ENCODE measurements around the gene VSIG10.
"Not testable (repeated sequence)": the region's sequence is repeated elsewhere in the genome, so short reads cannot be mapped to it uniquely, and the experiment has no call there.

The VSIG10 gene, protein sequence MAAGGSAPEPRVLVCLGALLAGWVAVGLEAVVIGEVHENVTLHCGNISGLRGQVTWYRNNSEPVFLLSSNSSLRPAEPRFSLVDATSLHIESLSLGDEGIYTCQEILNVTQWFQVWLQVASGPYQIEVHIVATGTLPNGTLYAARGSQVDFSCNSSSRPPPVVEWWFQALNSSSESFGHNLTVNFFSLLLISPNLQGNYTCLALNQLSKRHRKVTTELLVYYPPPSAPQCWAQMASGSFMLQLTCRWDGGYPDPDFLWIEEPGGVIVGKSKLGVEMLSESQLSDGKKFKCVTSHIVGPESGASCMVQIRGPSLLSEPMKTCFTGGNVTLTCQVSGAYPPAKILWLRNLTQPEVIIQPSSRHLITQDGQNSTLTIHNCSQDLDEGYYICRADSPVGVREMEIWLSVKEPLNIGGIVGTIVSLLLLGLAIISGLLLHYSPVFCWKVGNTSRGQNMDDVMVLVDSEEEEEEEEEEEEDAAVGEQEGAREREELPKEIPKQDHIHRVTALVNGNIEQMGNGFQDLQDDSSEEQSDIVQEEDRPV

DNA sequence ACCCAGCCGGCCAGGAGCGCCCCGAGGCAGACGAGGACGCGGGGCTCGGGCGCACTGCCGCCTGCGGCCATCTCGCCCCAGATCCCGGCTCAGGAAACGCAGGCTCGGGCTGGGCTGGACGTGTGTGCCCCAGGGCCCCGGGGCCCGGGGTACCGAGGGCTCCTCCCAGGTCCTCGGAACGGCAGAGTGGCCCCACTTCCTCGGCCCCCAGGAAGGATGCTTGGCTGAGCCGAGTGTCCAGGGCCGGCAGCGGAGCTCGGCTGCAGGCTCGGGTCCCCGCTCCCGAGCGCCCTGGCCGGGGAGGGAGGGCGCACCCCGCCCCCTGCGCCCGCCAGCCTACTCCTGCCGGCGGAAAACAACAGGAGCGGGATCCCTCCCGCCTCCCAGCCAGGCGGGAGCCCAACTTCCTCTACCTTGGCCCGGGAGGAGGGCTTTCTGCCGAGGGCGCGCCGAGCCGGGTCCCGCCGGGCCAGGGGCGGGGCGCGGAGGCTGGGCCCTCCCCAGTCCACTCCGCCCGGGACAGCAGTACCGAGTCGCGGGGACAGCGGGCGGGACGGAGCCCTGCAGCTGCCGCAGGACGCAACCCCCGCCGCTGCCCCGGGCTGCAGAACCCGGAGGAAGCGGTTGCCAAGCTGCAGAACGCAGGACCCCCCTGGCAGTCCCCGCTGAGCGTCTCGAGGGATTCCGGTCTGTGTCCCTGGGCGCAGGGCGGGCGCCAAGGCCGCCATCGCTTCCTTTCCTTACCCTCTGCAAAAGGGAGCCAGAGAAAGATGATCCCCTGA, at the start of gene VSIG10:
Gene VSIG10 (minus strand): TSS at position 411 of the 782 bp plus-strand sequence. CDS start 340 bp downstream, at position 71.
- no peak for DNase-seq (ENCODE audit: low read depth)

DNA sequence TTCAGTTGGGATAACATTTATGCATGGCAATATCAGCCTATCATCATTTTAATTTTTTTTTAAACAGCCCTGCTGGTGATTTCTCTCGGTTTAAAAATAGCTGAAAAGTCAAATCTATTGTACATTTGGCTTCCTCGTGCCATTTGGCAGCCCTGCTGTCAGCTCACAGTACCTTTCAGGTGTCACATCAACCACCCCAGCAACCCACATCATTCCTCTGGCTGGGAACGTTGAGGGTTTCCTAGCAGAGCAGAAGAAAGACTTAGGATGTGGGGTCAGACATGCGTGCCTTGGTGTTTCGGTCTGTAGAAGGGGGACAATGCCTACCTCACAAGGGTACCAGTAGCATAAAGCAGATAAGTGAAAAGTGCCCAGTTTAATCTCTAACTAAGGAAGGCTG, 47.9 kb upstream of the VSIG10 start:
- no peak for DNase-seq (ENCODE audit: low read depth)

DNA sequence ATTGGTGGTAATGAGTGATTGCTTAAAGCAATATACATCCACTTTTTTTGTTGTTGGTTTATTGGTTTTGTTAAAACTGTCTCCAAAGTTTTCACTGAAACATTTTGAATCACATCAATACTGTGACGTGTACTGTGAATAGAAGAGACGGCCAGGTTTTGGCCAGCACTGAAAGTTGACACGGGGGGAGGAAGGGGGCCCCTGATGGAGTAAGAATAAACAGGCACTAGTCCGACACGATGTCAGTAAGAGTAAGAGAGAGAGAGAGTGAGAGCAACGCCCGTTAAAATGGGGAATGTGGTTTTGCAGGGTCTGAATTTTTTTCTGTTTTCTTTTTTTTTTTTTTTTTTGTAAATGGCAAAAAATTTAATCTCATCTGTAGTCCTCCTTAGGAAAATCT, 46.8 kb upstream of the VSIG10 start:
- no peak for DNase-seq (ENCODE audit: low read depth)

DNA sequence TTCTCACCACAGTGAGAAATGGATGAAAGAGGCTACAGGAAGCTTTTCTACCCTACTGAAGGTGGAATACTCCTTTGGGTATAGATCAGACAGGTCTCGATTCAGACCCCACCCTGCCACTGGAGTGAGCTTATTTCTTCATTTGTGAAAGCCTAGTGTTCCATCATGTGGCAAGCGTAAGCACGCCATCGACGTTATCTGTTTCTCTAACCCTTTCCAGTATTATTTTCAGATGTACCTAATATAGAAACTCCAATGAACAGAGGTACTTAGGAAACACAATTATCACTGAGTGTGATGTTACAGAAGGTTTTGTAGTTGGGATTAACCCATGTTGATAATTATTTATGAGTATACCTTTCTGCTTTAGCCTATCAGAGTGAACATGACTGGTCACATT, 44.5 kb upstream of the VSIG10 start:
- DNase-seq (ENCODE audit: low read depth): no peak

DNA sequence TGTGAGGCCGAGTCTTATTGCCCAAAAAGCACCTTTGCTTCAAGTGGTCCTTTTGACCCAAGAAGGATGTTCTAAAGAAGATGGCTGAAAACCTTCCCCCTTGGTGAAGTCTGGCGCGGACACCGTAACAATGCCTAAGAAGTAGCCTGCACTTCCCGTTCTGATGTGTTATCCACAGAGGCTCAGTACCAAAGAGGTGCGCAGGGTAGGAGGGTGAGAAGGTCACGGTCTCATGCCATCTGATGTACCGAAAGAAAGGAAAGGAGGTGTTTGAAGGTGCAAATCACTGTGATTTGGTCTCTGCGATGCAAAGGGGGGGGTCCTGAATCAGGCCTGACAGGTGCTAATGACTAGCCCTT, 42.0 kb upstream of the VSIG10 start:
- no peak for DNase-seq (ENCODE audit: low read depth)

DNA sequence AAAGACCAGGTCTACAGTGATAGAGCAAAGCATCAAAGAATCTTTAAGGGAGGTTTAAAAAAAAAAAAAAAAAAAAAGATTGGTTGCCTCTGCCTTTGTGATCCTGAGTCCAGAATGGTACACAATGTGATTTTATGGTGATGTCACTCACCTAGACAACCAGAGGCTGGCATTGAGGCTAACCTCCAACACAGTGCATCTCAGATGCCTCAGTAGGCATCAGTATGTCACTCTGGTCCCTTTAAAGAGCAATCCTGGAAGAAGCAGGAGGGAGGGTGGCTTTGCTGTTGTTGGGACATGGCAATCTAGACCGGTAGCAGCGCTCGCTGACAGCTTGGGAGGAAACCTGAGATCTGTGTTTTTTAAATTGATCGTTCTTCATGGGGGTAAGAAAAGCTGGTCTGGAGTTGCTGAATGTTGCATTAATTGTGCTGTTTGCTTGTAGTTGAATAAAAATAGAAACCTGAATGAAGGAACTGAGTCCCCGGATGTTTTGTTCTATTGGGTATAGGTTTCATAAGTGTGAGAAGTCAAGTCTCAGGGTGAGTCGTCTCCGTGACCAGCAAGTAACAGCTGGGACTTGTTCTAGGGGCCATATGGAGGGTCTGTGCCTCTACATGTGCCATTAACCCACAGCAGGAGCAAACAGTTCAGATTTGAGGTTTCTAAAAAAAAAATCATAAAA, 41.4 kb upstream of the VSIG10 start:
- DNase-seq (ENCODE audit: low read depth): no peak

DNA sequence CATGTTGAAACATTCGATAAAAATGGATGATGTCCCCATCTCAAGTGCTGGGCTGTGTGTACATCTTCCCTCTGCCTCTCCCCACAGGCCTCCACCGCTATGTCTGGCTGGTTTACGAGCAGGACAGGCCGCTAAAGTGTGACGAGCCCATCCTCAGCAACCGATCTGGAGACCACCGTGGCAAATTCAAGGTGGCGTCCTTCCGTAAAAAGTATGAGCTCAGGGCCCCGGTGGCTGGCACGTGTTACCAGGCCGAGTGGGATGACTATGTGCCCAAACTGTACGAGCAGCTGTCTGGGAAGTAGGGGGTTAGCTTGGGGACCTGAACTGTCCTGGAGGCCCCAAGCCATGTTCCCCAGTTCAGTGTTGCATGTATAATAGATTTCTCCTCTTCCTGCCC, 40.7 kb upstream of the VSIG10 start:
- no peak for DNase-seq (ENCODE audit: low read depth)

DNA sequence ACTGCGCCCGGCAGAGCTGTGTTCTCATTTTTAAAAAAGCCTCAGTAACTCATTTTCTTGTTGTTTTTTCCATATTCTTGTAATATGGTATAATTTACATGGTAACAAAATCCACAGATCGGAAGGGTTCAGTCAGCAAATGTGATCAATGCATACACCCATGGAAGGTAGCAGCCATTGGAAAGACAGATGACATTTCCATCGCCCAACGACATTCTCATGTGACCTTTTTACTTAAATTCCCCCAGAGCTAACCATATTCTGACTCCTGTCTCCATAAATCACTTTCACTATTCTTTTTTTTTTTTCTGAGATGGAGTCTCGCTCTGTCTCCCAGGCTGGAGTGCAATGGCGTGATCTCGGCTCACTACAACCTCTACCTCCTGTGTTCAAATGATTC, 37.0 kb upstream of the VSIG10 start:
- DNase-seq (ENCODE audit: low read depth): no peak

DNA sequence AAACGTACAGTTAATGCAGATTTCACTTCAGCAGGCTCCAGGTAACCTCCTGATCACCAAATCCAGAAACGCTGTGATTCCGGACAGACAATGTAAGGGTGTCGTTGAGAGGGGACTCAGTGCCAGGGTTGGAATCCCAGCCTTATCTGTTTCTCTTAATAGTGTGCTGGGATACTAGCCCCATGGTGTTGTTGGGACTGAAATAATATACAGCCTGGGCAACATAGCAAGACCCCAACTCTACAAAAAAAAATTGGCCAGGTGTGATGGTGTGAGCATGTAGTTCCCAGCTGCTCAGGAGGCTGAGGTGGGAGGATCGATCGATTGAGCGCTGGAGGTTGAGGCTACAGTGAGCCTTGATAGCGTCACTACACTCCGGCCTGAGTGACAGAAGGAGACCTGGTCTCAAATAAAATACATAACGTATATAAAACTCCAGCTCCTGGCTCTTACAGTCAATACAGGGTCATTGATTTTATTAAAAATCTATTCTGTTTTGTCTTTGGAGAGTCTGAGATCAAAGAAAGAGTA, 33.4 kb upstream of the VSIG10 start:
- DNase-seq (ENCODE audit: low read depth): no peak

DNA sequence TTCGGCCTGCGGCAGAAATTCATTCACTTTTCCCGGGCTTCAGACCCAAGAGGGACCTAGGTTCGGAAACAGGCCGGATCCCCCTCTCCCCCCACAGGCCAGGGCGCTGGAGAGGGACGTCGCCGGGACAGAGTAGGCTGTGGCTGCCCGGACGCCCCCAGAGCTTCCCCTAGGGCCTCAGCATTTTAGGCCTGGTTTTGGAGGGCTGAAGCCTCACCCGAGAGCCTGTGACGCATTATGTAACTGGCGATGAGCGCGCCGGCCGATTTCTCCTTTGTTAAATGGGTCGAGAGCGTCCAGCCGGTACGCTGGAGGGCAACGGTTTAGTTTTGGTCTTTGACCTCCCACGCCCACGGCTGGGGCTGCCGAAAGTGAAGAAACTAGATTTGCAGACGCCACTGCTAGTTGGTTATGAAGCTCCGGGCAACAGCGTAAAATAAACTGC, 32.8 kb upstream of the VSIG10 start:
- peak; percentile 3 for DNase-seq (ENCODE audit: low read depth)

DNA sequence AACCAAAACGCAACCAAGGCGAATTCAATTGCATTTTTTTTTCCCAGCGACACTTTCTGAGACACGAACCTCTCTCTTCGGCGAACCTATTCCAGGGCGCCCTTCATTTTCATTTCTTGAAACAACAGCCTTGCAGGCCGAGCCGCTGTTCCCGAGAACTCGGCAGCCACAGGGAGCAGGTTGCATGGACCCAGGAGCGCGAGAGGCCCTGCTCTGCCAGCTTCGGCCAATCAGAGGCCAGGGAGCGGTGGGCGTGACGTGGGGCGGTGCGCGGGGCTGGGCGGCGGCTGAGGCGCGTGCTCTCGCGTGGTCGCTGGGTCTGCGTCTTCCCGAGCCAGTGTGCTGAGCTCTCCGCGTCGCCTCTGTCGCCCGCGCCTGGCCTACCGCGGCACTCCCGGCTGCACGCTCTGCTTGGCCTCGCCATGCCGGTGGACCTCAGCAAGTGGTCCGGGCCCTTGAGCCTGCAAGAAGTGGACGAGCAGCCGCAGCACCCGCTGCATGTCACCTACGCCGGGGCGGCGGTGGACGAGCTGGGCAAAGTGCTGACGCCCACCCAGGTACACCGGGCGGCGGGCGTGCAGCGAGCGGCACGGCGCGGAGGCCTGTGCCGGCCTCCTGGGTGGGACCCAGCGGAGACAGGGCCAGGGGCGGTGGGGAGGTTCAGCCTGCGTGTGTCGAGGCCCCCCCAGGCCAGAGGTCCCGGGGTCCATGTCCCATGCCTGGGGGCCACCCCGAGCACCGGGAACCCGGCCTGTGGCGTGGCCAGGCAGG, 32.2 kb upstream of the VSIG10 start, which contains the start of gene PEBP1:
Gene PEBP1 (plus strand): TSS at position 337 of the 771 bp plus-strand sequence. CDS start 86 bp downstream, at position 423.
- peak; percentile 87 for DNase-seq (ENCODE audit: low read depth)

DNA sequence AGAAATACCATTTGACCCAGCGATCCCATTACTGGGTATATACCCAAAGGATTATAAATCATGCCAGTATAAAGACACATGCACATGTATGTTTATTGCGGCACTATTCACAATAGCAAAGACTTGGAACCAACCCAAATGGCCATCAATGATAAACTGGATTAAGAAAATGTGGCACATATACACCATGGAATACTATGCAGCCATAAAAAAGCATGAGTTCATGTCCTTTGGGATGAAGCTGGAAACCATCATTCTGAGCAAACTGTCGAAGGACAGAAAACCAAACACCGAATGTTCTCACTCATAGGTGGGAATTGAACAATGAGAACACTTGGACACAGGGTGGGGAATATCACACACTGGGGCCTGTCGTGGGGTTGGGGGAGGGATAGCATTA, 25.6 kb upstream of the VSIG10 start:
- DNase-seq (ENCODE audit: low read depth): not testable (repeated sequence)

DNA sequence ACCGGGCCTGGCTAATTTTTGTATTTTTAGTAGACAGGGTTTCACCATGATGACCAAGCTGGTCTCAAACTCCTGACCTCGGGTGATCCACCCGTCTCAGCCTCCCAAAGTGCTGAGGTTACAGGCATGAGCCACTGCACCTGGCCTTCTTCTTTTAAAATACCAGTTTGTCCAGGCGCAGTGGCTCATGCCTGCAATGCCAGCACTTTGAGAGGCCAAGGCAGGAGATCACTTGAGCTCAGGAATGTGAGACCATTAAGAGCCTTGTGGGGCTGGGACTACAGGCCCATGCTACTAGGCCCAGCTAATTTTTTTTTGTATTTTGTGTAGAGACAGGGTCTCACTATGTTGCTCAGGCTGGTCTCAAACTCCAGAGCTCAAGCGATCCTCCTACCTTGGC, 24.1 kb upstream of the VSIG10 start:
- DNase-seq (ENCODE audit: low read depth): no peak

DNA sequence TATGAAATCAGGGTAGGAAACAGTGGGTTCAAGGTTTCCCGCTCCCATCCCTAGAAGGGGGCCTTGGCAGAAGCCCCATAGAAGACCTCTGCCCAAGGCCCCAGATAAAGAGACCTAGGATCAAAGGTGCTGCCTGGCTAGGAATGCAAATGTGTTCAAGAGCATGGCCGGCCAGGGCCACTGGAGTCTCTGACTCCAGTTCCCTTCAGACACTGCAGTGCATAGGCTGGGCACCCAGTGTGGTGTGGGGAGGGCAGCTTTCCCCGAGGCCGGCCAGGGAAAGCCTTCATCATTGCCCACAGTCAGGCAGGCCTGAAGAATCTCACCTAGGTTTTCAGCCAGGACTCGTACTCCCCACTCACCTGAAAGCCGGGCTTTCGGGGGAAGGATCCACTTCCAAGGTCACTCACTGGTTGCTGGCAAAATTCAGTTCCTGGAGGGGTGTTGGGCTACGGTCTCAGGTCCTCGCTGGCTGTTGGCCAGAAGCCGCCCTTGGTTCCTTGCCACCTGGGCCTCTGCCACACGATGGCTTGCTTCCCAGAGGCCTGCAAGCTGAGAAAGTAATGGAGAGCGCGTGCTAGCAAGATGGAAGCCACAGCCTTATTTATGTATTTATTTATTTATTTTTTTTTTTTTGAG, 22.4 kb upstream of the VSIG10 start:
- DNase-seq (ENCODE audit: low read depth): no peak

DNA sequence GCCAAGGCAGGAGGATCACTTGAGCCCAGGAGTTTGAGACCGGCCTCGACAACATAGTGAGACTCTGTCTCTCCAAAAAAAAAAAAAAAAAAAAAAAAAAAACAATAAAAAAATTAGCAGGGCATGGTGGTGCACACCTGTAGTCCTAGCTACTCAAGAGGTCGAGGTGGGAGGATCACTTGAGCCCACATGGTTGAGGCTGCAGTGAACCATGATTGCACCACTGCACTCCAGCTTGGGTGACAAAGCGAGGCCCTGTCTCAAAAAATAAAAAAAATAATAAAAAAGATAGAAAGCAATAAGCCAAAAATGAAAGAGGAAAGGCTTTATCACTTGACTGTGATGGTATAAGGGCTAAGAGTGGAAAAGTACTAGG, 21.9 kb upstream of the VSIG10 start:
- DNase-seq (ENCODE audit: low read depth): no peak

DNA sequence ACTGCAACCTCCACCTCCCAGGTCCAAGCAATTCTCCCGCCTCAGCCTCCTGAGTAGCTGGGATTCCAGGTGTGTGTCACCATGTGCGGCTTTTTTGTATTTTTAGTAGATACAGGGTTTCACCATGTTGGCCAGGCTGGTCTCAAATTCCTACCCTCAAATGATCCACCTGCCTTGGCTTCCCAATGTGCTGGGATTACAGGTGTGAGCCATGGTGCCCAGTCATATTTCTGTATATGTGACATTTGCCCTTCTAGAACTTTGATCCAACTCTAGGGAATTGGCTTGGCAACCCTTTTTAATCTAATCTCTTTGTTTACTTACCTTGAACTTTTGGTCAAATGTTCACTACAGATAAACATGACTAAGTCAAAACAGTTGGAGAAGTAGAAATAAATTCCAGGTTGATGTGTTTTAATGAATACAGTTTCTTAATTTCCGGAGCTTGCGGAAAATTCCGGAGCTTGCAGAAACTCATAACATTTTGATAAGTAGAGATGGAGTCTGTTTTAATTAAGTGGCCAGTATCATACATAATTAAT, 20.6 kb upstream of the VSIG10 start:
- no peak for DNase-seq (ENCODE audit: low read depth)

DNA sequence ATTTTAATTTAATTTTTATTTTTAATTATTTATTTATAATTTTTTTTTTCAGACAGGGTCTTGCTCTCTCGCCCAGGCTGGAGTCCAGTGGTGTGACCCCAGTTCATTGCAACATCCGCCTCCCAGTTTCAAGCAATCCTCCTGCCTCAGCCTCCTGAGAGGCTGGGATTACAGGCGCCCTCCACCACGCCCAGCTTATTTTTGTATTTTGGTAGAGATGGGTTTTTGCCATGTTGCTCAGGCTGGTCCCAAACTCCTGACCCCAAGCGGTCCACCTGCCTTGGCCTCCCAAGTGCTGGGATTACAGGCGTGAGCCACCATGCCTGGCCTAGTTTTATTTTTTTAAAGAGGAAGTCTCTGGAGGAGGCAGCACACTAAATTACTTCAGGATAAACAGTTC, 18.5 kb upstream of the VSIG10 start:
- no peak for DNase-seq (ENCODE audit: low read depth)

DNA sequence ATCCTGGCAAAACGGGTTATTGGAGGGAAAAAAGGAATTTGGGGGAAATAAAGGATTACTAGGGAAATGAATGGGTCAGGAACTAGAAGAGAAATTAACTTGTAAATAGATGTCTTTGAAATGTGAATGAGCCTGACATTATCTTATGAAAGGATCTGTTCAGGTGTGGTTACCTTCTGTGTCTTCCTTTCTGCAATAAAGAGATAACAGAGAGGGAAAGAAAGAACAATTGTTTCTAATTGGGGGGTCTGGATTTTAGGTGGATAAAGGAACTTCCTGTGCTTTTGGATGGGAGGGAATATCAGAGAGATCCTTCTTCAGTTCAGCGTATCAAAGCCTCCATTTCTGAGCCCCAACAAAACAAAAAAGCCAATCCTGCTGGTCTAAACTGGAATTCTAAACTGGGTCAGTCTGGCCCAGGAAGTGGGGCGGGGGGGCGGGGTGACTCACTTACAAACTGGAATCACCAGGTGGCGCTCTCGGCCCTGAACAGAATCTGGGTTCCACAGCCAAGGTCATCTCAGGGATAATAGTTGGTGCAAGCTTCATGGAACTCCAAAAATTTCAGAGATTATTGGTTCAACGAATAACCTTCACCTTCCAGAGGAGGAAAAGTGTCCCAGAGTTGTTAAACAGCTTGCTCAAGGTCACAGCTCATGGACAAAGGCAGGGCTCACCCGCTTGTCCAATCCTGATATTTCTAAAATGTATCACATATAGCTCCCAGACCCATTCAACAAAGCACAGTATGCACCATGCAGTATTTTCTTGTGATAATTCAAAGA, 17.0 kb upstream of the VSIG10 start:
- peak; percentile 11 for DNase-seq (ENCODE audit: low read depth)

DNA sequence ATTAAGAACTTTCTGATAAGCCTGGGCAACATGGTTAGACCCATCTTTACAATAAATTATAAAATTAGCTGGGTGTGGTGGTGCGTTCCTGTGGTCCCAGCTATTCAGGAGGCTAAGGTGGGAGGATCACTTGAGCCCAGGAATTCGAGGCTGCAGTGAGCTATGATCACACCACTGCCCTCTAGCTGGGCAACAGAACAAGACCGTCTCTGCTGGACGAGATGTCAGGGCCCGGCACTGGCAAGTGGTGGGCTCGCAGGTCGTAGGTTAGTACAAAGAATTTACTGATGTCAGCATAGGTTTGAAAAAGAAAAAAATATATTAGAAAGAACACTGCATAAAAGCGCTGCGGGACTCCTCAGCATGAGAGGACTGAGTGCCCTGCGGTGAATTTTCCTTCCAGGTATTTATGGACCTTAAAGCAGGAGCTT, 15.7 kb upstream of the VSIG10 start:
- no peak for DNase-seq (ENCODE audit: low read depth)

DNA sequence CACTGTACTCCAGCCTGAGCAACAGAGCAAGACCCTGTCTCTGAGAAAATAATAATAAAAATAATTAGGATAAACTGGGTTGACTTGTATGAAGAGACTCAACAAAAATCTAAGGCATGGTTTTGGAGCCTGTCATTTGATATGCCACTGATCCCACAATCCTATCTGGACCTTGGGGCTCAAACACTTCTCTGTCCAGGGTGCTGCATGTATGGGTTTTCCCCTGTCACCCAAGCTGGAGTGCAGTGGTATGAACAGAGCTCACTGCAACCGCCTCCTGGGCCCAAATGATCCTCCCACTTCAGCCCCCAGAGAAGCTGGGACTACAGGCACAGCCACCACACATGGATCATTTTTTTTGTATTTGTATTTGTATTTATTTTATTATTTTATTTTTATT, 5.3 kb upstream of the VSIG10 start:
- no peak for DNase-seq (ENCODE audit: low read depth)
